Caco-2 (cell line): ENCODE measurements around the gene RIPPLY3. TPM values are rescaled to one million over a fixed set of nuclear protein-coding genes. Genes with fewer than 3 reads are reported as not detected.
"Not testable (repeated sequence)": the region's sequence is repeated elsewhere in the genome, so short reads cannot be mapped to it uniquely, and the experiment has no call there.

Experiments
- BruUV-seq: library from RNA; stranded (reverse); fragments of 400-500 nt; replicated peaks from 2 replicates; lab custom pipeline; 2021; lab: Mats Ljungman, UMichigan
- CTCF ChIA-PET: fragments of 300-600 bp; sonication (Branson Sonifier 250); formaldehyde crosslinking; loops from one replicate; lab custom pipeline; 2022; ENCODE audit warnings: antibody characterized with exemption; lab: Charles Lee
- POLR2A ChIA-PET: fragments of 300-600 bp; sonication (Branson Sonifier 250); formaldehyde crosslinking; loops from one replicate; lab custom pipeline; 2022; ENCODE audit warnings: antibody characterized with exemption; lab: Charles Lee
- DNase-seq, 2 experiments: peaks; one replicate each; pipeline versions ENCODE4 v3.0.0 to v3.0.0-alpha.2; 2020 to 2022
- H3K27me3 ChIP-seq: replicated peaks from 2 replicates; pipeline ENCODE4 v1.6.0; 2011; ENCODE audit warnings: low read length; ENCODE audit not compliant: control insufficient read depth, insufficient read depth
- H3K36me3 ChIP-seq: 2 replicates; pipeline ENCODE4 v1.5.1; 2011; ENCODE audit warnings: low read length; ENCODE audit not compliant: control insufficient read depth, insufficient read depth
- H3K4me1 ChIP-seq: fragments of 250-450 bp; sonication (Bioruptor Pico); 2 replicates; pipeline ENCODE4 v1.5.1; 2020; ENCODE audit warnings: mild to moderate bottlenecking
- H3K4me3 ChIP-seq: 2 replicates; pipeline ENCODE4 v1.5.1; 2011; ENCODE audit warnings: low read depth, mild to moderate bottlenecking, control low read depth, low read length
- H3K9me3 ChIP-seq: fragments of 250-450 bp; sonication (Bioruptor Pico); 2 replicates; pipeline ENCODE4 v1.5.1; 2020; ENCODE audit warnings: mild to moderate bottlenecking, moderate library complexity
- H3K27ac Mint-ChIP-seq: one replicate; pipeline ENCODE4 v1.8.0; 2022; ENCODE audit warnings: mixed read lengths; ENCODE audit not compliant: unreplicated experiment
- H3K27me3 Mint-ChIP-seq: one replicate; pipeline ENCODE4 v1.8.0; 2022; ENCODE audit warnings: mixed read lengths; ENCODE audit not compliant: insufficient read depth, unreplicated experiment
- H3K36me3 Mint-ChIP-seq: one replicate; pipeline ENCODE4 v1.8.0; 2022; ENCODE audit warnings: mild to moderate bottlenecking, mixed read lengths; ENCODE audit not compliant: insufficient read depth, unreplicated experiment
- H3K4me1 Mint-ChIP-seq: one replicate; pipeline ENCODE4 v1.8.0; 2022; ENCODE audit warnings: low read depth, mixed read lengths; ENCODE audit not compliant: unreplicated experiment
- H3K4me3 Mint-ChIP-seq: one replicate; pipeline ENCODE4 v1.8.0; 2022; ENCODE audit warnings: mild to moderate bottlenecking, moderate library complexity, mixed read lengths; ENCODE audit not compliant: unreplicated experiment
- H3K9me3 Mint-ChIP-seq: one replicate; pipeline ENCODE4 v1.8.0; 2022; ENCODE audit warnings: mixed read lengths; ENCODE audit not compliant: unreplicated experiment
- intact Hi-C: fragments of 100-400 bp; cut with micrococcal nuclease; formaldehyde crosslinking; loops from one replicate; pipeline ENCODE4 v1.10.0; 2022; ENCODE audit not compliant: unreplicated experiment
- total RNA-seq: library from RNA; stranded (reverse); gene quantifications from 2 replicates; pipeline ENCODE4 v1.2.3, GENCODE V29; 2022
- TF ChIP-seq, protein P1 (sequence below), 2 experiments: fragments of 200-600 bp in 1 of 2; IDR thresholded peaks; 1 replicate in 1 of 2; 2 replicates in 1 of 2; pipeline versions ENCODE4 v1.5.1 to v1.8.0; 2011 to 2022; ENCODE audit warnings: antibody characterized with exemption in 1 of 2, control low read depth in 1 of 2, inconsistent platforms in 1 of 2, low read depth in 1 of 2, low read length in 1 of 2, mild to moderate bottlenecking in 1 of 2, moderate library complexity in 1 of 2; ENCODE audit not compliant: insufficient read depth in 1 of 2, severe bottlenecking in 1 of 2, unreplicated experiment in 1 of 2

Gene RIPPLY3
- total RNA-seq, 1 experiment from 2014 or later, result 0.91 TPM

DNA sequence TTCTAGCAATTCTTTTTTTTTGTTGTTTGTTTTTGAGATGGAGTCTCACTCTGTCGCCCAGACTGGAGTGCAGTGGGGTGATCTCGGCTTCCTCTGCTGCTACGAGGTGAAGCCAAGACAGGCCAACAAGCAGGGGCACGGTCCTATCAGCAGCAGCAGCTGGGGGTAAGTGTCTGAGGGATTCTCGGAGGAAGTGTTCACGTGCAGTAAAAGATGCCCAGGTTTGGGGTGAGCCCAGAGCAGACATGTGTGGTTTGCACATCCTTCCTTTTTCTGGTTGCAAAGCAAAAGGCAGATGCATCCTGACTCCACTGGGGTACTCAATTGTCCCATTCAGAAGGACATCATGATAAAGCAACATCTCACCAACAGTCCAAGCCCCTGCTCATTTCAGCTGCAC is 38.6 kb downstream of the RIPPLY3 start:
- CTCF ChIA-PET, result no interaction called here
- no peak overlapping the region for H3K4me3 Mint-ChIP-seq

DNA sequence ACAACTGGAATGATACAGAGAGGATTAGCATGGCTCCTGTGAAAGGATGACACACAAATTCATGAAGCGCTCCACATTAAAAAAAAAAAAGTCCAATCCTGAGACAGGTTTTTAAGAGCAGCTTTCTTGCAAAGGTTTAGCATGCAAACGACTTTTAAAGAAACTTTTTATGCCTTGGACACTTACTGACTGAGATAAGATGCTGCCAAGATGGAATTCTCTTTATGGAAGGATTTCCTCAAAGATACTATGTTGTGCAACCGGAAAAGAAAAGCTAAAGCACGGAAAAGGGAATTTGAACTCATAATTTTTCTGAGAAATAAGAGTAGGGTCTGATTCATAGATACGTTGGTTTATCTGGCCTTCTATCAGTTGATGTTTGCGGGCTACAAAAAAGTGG is 39.1 kb downstream of the RIPPLY3 start:
- POLR2A ChIA-PET, result no interaction called here
- no peak overlapping the region for H3K4me3 ChIP-seq
- CTCF ChIA-PET, result no interaction called here
- intact Hi-C loops, result no loop called here
- TF ChIP-seq, protein P1, sequence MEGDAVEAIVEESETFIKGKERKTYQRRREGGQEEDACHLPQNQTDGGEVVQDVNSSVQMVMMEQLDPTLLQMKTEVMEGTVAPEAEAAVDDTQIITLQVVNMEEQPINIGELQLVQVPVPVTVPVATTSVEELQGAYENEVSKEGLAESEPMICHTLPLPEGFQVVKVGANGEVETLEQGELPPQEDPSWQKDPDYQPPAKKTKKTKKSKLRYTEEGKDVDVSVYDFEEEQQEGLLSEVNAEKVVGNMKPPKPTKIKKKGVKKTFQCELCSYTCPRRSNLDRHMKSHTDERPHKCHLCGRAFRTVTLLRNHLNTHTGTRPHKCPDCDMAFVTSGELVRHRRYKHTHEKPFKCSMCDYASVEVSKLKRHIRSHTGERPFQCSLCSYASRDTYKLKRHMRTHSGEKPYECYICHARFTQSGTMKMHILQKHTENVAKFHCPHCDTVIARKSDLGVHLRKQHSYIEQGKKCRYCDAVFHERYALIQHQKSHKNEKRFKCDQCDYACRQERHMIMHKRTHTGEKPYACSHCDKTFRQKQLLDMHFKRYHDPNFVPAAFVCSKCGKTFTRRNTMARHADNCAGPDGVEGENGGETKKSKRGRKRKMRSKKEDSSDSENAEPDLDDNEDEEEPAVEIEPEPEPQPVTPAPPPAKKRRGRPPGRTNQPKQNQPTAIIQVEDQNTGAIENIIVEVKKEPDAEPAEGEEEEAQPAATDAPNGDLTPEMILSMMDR (IDR thresholded peaks at IDR 0.05; ENCODE audit: insufficient read depth in 1 of 2, low read depth in 1 of 2, low read length in 1 of 2, severe bottlenecking in 1 of 2, unreplicated experiment in 1 of 2), result no peak
- BruUV-seq, result no TSS peak
- Mint-ChIP-seq H3K27ac (no peak overlapping the region), H3K27me3 (no peaks in the 10 kb centered on the region), H3K4me3 (no peak overlapping the region), H3K9me3 (no peaks in the 10 kb centered on the region), H3K36me3 (no peaks in the 10 kb centered on the region), H3K4me1 (peaks cover 8% of the 10 kb centered on the region)
- peaks cover 15% of the 10 kb centered on the region for H3K4me1 ChIP-seq
- no peak for DNase-seq
- H3K9me3 ChIP-seq, result no peaks in the 10 kb centered on the region
- no peaks in the 10 kb centered on the region for H3K27me3 ChIP-seq
- no peaks in the 10 kb centered on the region for H3K36me3 ChIP-seq

More for the DNA sequence above, 38.6 kb downstream of the RIPPLY3 start:
- intact Hi-C loops, result no loop called here
- no TSS peak for BruUV-seq
- Histone ChIP-seq H3K4me3 (no peak overlapping the region), H3K4me1 (peaks cover 15% of the 10 kb centered on the region), H3K36me3 (no peaks in the 10 kb centered on the region), H3K9me3 (no peaks in the 10 kb centered on the region), H3K27me3 (no peaks in the 10 kb centered on the region)
- no peaks in the 10 kb centered on the region for H3K36me3 Mint-ChIP-seq
- H3K4me1 Mint-ChIP-seq, result peaks cover 8% of the 10 kb centered on the region
- no peaks in the 10 kb centered on the region for H3K27me3 Mint-ChIP-seq
- no peak overlapping the region for H3K27ac Mint-ChIP-seq
- no peaks in the 10 kb centered on the region for H3K9me3 Mint-ChIP-seq
- TF ChIP-seq, protein P1 (IDR thresholded peaks at IDR 0.05; ENCODE audit: insufficient read depth in 1 of 2, low read depth in 1 of 2, low read length in 1 of 2, severe bottlenecking in 1 of 2, unreplicated experiment in 1 of 2), result no peak
- no peak for DNase-seq
- POLR2A ChIA-PET, result no interaction called here

DNA sequence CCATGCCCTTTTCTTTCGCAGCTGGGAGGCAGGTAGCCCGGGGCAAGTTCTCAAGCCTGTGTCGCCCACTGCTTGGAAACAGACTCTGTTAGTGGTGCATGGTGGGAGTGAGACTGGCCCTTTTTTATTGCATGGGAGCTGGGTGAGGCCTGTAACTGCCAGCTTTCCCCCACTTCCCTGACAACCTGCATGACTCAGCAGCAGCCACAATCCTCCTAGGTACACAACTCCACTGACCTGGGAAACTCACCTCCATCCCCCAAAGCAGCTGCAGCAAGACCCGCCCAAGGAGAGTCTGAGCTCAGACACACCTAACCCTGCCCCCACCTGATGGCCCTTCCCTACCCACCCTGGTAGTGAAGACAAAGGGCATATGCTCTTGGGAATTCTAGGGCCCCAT is 40.6 kb downstream of the RIPPLY3 start:
- peak; percentile 28 to 72 for DNase-seq
- Histone ChIP-seq H3K9me3 (no peaks in the 10 kb centered on the region), H3K27me3 (no peaks in the 10 kb centered on the region), H3K36me3 (no peaks in the 10 kb centered on the region), H3K4me1 (peaks cover 15% of the 10 kb centered on the region), H3K4me3 (no peak overlapping the region)
- ChIA-PET POLR2A (no interaction called here), CTCF (no interaction called here)
- Mint-ChIP-seq H3K4me1 (peaks cover 8% of the 10 kb centered on the region), H3K27ac (peak overlapping the region; percentile 85), H3K36me3 (no peaks in the 10 kb centered on the region), H3K27me3 (no peaks in the 10 kb centered on the region), H3K9me3 (no peaks in the 10 kb centered on the region), H3K4me3 (no peak overlapping the region)
- BruUV-seq, result no TSS peak
- intact Hi-C loops, result no loop called here
- TF ChIP-seq, protein P1 (IDR thresholded peaks at IDR 0.05; ENCODE audit: insufficient read depth in 1 of 2, low read depth in 1 of 2, low read length in 1 of 2, severe bottlenecking in 1 of 2, unreplicated experiment in 1 of 2), result no peak

DNA sequence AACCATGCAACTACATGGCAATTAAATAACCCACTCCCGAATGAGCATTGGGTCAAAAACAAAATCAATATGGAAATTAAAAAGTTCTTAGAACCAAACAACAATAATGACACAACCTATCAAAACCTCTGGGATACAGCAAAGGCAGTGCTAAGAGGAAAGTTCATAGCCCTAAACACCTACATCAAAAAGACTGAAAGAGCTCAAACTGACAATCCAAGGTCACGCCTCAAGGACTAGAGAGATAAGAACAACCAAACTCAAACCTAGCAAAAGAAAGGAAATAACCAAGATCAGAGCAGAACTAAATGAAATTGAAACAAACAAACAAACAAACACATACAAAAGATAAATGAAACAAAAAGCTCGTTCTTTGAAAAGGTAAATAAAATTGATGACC is 43.2 kb downstream of the RIPPLY3 start:
- POLR2A ChIA-PET, H3K27me3 ChIP-seq, BruUV-seq, H3K27me3 Mint-ChIP-seq, H3K4me3 Mint-ChIP-seq, H3K4me3 ChIP-seq, H3K9me3 ChIP-seq, intact Hi-C loops, H3K36me3 Mint-ChIP-seq, H3K36me3 ChIP-seq, H3K27ac Mint-ChIP-seq, CTCF ChIA-PET, DNase-seq, H3K4me1 Mint-ChIP-seq, H3K9me3 Mint-ChIP-seq: not testable (repeated sequence)
- peaks cover 15% of the 10 kb centered on the region for H3K4me1 ChIP-seq
